Trophoblast cell (in vitro differentiated cells and primary cell): ENCODE measurements around the gene WNT9A.
A peak's percentile ranks its signal among the peaks of the same experiment; 100 is the strongest.

ENCODE experiments used
- DNase-seq, 2 donors: peaks; one replicate each; pipeline ENCODE4 v3.0.0-alpha.2; 2016
- H2AFZ ChIP-seq: 2 replicates; pipeline ENCODE4 v1.6.1; 2013; ENCODE audit warnings: low read length, moderate library complexity, mild to moderate bottlenecking; ENCODE audit not compliant: insufficient read depth, poor library complexity
- H2AK5ac ChIP-seq: 2 replicates; pipeline ENCODE4 v1.6.1; 2013; ENCODE audit warnings: mild to moderate bottlenecking, low read length
- H2BK120ac ChIP-seq: 2 replicates; pipeline ENCODE4 v1.6.1; 2013; ENCODE audit warnings: low read length, mild to moderate bottlenecking, moderate library complexity; ENCODE audit not compliant: insufficient read depth, poor library complexity
- H2BK12ac ChIP-seq: 2 replicates; pipeline ENCODE4 v1.6.1; 2013; ENCODE audit warnings: mild to moderate bottlenecking, low read length, moderate library complexity
- H2BK5ac ChIP-seq: 2 replicates; pipeline ENCODE4 v1.6.1; 2013; ENCODE audit warnings: low read length, low read depth, moderate library complexity, mild to moderate bottlenecking; ENCODE audit not compliant: poor library complexity
- H3K14ac ChIP-seq: 2 replicates; pipeline ENCODE4 v1.6.1; 2013; ENCODE audit warnings: mild to moderate bottlenecking, low read length
- H3K18ac ChIP-seq: 2 replicates; pipeline ENCODE4 v1.6.1; 2013; ENCODE audit warnings: mild to moderate bottlenecking, low read length
- H3K23ac ChIP-seq: 2 replicates; pipeline ENCODE4 v1.6.1; 2013; ENCODE audit warnings: low read length
- H3K27ac ChIP-seq: 2 replicates; pipeline ENCODE4 v1.5.1; 2013; ENCODE audit warnings: low read depth, mild to moderate bottlenecking, inconsistent platforms, low read length, moderate library complexity
- H3K27me3 ChIP-seq: 2 replicates; pipeline ENCODE4 v1.6.1; 2013; ENCODE audit warnings: inconsistent platforms, mild to moderate bottlenecking, low read length, moderate library complexity; ENCODE audit not compliant: insufficient read depth
- H3K36me3 ChIP-seq, 2 experiments: 1 replicate in 1 of 2; 2 replicates in 1 of 2; pipeline ENCODE4 v1.6.1; 2013; ENCODE audit warnings: low read length in 2 of 2, mild to moderate bottlenecking in 2 of 2, moderate library complexity in 1 of 2; ENCODE audit not compliant: insufficient read depth in 2 of 2, control insufficient read depth in 1 of 2
- H3K4ac ChIP-seq: 2 replicates; pipeline ENCODE4 v1.6.1; 2013; ENCODE audit warnings: low read depth, mild to moderate bottlenecking, low read length, moderate library complexity
- H3K4me1 ChIP-seq, 2 experiments: 1 replicate in 1 of 2; 2 replicates in 1 of 2; pipeline ENCODE4 v1.6.1; 2013; ENCODE audit warnings: low read length in 2 of 2, mild to moderate bottlenecking in 2 of 2, moderate library complexity in 1 of 2; ENCODE audit not compliant: insufficient read depth in 2 of 2, control insufficient read depth in 1 of 2
- H3K4me2 ChIP-seq: 2 replicates; pipeline ENCODE4 v1.6.1; 2013; ENCODE audit warnings: inconsistent platforms, mild to moderate bottlenecking, low read length, moderate library complexity
- H3K4me3 ChIP-seq: 2 replicates; pipeline ENCODE4 v1.5.1; 2013; ENCODE audit warnings: mild to moderate bottlenecking, low read depth, low read length, inconsistent platforms
- H3K79me1 ChIP-seq: one replicate; pipeline ENCODE4 v1.6.1; 2013; ENCODE audit warnings: low read length
- H3K79me2 ChIP-seq: 2 replicates; pipeline ENCODE4 v1.6.1; 2013; ENCODE audit warnings: low read length, mild to moderate bottlenecking; ENCODE audit not compliant: control insufficient read depth, insufficient read depth, poor library complexity
- H3K9ac ChIP-seq: 2 replicates; pipeline ENCODE4 v1.6.1; 2013; ENCODE audit warnings: mild to moderate bottlenecking, low read length
- H3K9me3 ChIP-seq: 2 replicates; pipeline ENCODE4 v1.6.1; 2013; ENCODE audit warnings: low read depth, mild to moderate bottlenecking, control low read depth, inconsistent platforms, low read length; ENCODE audit not compliant: insufficient read depth
- H4K12ac ChIP-seq: 2 replicates; pipeline ENCODE4 v1.6.1; 2013; ENCODE audit warnings: low read depth, mild to moderate bottlenecking, low read length, moderate library complexity
- H4K8ac ChIP-seq: 2 replicates; pipeline ENCODE4 v1.6.1; 2013; ENCODE audit warnings: low read depth, mild to moderate bottlenecking, low read length, moderate library complexity
- H4K91ac ChIP-seq: one replicate; pipeline ENCODE4 v1.6.1; 2013; ENCODE audit warnings: low read depth, mild to moderate bottlenecking, low read length, moderate library complexity
- WGBS: extraction: QIAGEN DNeasy Blood & Tissue Kit; methylation state at CpG from one replicate; pipeline ENCODE4 v1.1.7; 2013; ENCODE audit warnings: missing lambda C conversion rate; ENCODE audit not compliant: insufficient read length, insufficient coverage; ENCODE audit errors: extremely low coverage; 5-methylcytosine and 5-hydroxymethylcytosine counted together

WNT9A gene

DNA sequence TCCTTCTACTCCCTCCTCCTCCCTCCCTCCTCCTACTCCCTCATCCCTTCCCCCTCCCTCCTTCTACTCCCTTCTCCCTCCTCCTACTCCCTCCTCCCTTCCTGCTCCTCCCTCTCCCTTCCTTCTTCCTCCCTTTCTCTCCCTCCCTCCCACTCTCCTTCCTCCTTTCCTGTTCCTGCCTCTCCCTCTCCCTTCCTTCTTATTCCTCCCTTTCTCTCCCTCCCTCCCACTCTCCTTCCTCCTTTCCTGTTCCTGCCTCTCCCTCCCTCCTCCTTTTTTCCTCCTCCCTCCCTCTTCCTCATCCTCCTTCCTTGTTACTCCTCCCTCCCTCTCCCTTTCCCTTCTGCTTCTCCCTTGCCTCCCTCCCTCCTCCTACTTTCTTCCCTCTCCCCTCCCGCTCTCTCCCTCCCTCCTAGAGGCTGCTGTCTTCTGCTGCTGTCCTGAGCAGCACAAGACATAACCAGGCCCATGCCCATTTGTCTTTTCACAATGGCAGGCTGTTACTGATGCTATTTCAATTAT lies 41.1 kb downstream of the WNT9A start:
- H3K14ac ChIP-seq = no peak overlapping the region
- H2BK5ac ChIP-seq = no peak overlapping the region
- H3K9me3 ChIP-seq = peaks cover 1% of the 10 kb centered on the region
- H2AFZ ChIP-seq = no peak overlapping the region
- no peak overlapping the region for H3K4me2 ChIP-seq
- no peak overlapping the region for H4K12ac ChIP-seq
- no peaks in the 10 kb centered on the region for H3K36me3 ChIP-seq
- WGBS = no CpG with 5 or more reads among the region's 1 CpG
- no peak overlapping the region for H3K18ac ChIP-seq
- peaks cover 18 to 23% of the 10 kb centered on the region in 2 experiments for H3K4me1 ChIP-seq
- DNase-seq = no peak
- H3K23ac ChIP-seq = no peak overlapping the region
- no peak overlapping the region for H3K27ac ChIP-seq
- no peak overlapping the region for H2BK120ac ChIP-seq
- no peak overlapping the region for H2BK12ac ChIP-seq
- H4K8ac ChIP-seq = no peak overlapping the region
- no peak overlapping the region for H3K4me3 ChIP-seq
- H3K79me1 ChIP-seq = peaks cover 24% of the 10 kb centered on the region
- no peak overlapping the region for H3K4ac ChIP-seq
- H3K27me3 ChIP-seq = no peaks in the 10 kb centered on the region
- no peak overlapping the region for H3K9ac ChIP-seq
- H3K79me2 ChIP-seq = peaks cover 3% of the 10 kb centered on the region
- H4K91ac ChIP-seq = no peak overlapping the region
- H2AK5ac ChIP-seq = no peak overlapping the region

DNA sequence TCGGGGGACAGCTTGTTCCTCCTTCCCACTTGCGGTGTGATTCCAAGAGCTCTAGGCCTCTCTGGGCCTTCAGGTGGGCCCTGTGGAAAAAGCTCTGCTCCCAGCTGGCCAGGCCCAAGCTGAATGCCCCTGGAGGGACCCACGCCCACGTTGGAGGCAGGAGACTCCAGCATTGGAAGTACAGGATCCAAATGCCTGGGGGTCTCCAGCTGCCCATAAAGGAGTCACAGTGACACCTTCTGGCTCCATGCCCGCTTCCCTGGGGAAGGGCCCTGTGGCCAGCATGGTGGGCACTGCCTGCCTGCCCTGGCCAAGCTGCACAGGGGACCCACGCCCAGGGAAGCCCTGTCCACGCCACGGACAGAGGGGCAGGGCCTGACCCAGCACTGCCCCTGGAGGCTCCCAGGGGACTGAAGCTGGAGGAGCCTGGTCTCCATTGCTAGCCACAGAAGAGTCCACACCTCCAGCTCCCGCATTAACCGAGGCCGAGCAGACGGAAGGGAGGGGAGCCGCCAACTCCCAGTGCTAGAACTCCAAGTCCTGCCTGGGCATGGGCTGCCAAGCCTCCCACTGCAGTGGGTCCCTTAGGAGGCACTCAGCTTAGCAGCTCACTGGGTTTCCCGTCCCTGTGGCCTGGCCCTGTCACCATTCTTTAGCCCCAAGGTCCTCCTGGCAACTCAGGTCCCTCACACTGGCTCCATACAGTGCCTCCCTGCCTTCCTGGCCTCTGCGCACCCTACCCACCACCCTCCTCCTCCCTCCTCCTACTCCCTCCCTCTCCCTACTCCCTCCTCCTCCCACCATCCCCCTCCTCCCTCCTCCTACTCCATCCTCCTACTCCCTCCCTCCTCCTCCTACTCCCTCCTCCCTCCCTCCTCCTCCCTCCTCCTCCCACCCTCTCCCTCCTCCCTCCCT lies 41.9 kb downstream of the WNT9A start:
- WGBS = 100% methylated on average over 1 of the region's 15 CpGs
- peaks cover 19 to 25% of the 10 kb centered on the region in 2 experiments for H3K4me1 ChIP-seq
- H3K14ac ChIP-seq = no peak overlapping the region
- no peak overlapping the region for H2BK120ac ChIP-seq
- no peaks in the 10 kb centered on the region for H3K27me3 ChIP-seq
- H4K12ac ChIP-seq = no peak overlapping the region
- H2BK12ac ChIP-seq = peak overlapping the region; percentile 56
- H3K23ac ChIP-seq = no peak overlapping the region
- no peak overlapping the region for H3K4me2 ChIP-seq
- peaks cover 26% of the 10 kb centered on the region for H3K79me1 ChIP-seq
- peak overlapping the region; percentile 11 for H2AK5ac ChIP-seq
- H3K79me2 ChIP-seq = peaks cover 3% of the 10 kb centered on the region
- H4K8ac ChIP-seq = no peak overlapping the region
- no peak overlapping the region for H2AFZ ChIP-seq
- H2BK5ac ChIP-seq = no peak overlapping the region
- H3K18ac ChIP-seq = no peak overlapping the region
- peak overlapping the region; percentile 9 for H4K91ac ChIP-seq
- no peaks in the 10 kb centered on the region for H3K36me3 ChIP-seq
- H3K4me3 ChIP-seq = no peak overlapping the region
- H3K9ac ChIP-seq = no peak overlapping the region
- H3K4ac ChIP-seq = no peak overlapping the region
- DNase-seq = no peak
- no peak overlapping the region for H3K27ac ChIP-seq
- peaks cover 1% of the 10 kb centered on the region for H3K9me3 ChIP-seq

DNA sequence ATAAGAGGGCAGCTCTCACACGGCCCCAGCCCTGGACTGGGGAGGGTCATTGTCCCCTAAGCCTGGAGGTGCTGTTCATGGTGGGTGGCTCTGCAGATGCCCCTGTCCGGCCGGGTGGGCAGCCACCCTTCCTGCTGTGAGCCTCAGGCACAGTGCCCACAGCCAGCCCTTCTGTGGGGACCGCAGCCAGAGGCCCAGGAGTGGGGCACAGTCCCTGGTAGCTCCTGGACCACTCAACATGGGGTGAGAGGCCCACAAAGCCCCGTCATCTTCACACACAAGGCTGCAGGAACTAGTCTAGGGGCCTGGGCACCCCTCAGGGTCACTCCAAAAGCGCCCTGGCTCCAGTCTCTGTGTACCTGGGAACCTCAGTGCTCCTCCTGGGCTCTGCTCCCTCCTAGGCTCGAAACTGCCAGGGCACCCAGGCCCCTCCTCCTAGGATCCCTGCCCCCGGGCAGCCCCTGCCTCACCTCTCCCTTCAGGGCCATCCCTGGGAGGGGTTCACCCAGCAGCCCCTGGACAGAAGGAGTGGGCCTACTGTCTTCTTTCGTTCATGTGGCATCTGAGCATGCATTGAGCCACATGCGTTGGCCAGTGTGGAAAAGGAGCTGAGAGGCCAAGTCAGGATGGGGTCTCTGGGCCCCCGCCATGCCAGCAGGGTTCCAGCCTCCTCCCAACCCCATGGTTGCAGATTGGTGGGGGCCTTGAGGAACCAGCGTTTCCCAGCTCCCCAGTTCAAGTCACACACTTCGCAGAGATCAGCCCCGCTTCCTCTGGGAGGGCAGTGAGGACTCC lies 43.0 kb downstream of the WNT9A start:
- WGBS = no CpG with 5 or more reads among the region's 14 CpGs
- H3K27ac ChIP-seq = no peak overlapping the region

DNA sequence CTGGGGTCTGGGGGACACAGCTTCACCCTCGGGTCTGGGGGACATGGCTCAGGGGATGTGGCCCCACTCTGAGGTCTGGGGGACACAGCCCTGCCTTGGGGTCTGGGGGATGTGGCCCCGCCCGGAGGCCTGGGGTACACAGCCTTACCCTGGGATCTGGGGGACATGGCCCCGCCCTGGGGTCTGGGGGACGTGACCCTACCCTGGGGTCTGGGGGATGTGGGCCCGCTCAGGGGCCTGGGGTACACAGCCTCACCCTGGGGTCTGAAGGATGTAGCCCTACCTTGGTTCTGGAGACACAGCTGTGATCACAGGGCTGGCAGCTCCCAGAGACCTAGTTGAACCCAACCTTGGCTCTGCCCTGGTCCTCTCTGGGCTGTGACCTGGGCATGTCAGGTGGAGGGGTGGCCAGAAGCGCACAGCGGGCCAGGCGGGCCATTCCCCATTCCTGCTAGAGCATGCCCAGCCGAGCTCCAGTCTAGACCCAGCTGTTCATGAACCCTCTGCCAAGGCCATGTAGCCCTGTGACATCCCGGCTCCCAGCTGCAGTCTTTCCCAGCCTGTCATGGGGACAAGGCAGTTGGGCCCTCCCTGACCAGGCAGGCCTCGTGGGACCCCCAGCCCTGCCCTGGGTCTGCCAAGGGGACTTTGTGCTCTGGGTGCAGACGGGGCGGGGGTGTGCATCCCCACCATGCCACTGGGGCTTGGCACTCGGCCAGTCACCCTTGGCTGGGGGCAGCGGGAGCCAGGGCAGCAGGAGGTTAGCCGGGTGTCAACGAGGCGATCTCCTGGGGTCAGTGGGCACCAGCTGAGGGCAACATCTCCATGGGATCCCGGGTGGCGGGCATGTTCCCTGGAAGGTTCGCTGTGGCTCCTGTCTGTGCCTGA lies 43.9 kb downstream of the WNT9A start:
- Histone ChIP-seq H3K9ac (no peak overlapping the region), H3K36me3 (no peaks in the 10 kb centered on the region), H2BK120ac (peak overlapping the region; percentile 90), H3K27ac (no peak overlapping the region), H3K79me1 (peaks cover 23% of the 10 kb centered on the region), H2BK5ac (no peak overlapping the region), H3K18ac (peak overlapping the region; percentile 43), H4K91ac (peak overlapping the region; percentile 92), H3K14ac (peak overlapping the region; percentile 79), H3K4me1 (peaks cover 16% of the 10 kb centered on the region in 2 experiments), H2BK12ac (peak overlapping the region; percentile 84), H3K4me2 (no peak overlapping the region), H2AK5ac (peak overlapping the region; percentile 70), H3K4me3 (no peak overlapping the region), H4K8ac (no peak overlapping the region), H3K27me3 (no peaks in the 10 kb centered on the region), H2AFZ (no peak overlapping the region), H3K9me3 (peaks cover 1% of the 10 kb centered on the region), H3K79me2 (peaks cover 3% of the 10 kb centered on the region), H4K12ac (no peak overlapping the region), H3K4ac (no peak overlapping the region), H3K23ac (no peak overlapping the region)
- no CpG with 5 or more reads among the region's 22 CpGs for WGBS
- no peak for DNase-seq

More for the DNA sequence above, 43.0 kb downstream of the WNT9A start:
- Histone ChIP-seq H3K23ac (no peak overlapping the region), H3K79me2 (peaks cover 3% of the 10 kb centered on the region), H3K36me3 (no peaks in the 10 kb centered on the region), H3K4me1 (peaks cover 16% of the 10 kb centered on the region in 2 experiments), H3K4me2 (no peak overlapping the region), H3K18ac (no peak overlapping the region), H2BK120ac (no peak overlapping the region), H2BK5ac (no peak overlapping the region), H2AFZ (no peak overlapping the region), H3K79me1 (peaks cover 23% of the 10 kb centered on the region), H3K14ac (no peak overlapping the region), H4K12ac (no peak overlapping the region), H3K9ac (no peak overlapping the region), H4K91ac (peak overlapping the region; percentile 25), H3K4me3 (no peak overlapping the region), H3K4ac (no peak overlapping the region), H3K9me3 (peaks cover 1% of the 10 kb centered on the region), H3K27me3 (no peaks in the 10 kb centered on the region), H2AK5ac (peak overlapping the region; percentile 26), H2BK12ac (peak overlapping the region; percentile 35), H4K8ac (no peak overlapping the region)
- DNase-seq = no peak
